Testis (tissue), 3 donors: ENCODE results near the gene OR52A1. TPM values are rescaled to one million over a fixed set of nuclear protein-coding genes. Genes with fewer than 3 reads are reported as not detected.

Experiments used
- DNase-seq: peaks from one replicate; pipeline ENCODE4 v3.0.0-alpha.2; 2019
- H3K27ac ChIP-seq, 2 donors: fragments of 200-600 bp; sonication (generic); one replicate each; pipeline ENCODE4 v1.5.1; 2019
- H3K27me3 ChIP-seq: fragments of 200-600 bp; sonication (generic); one replicate; pipeline ENCODE4 v1.5.1; 2019
- H3K36me3 ChIP-seq: fragments of 200-600 bp; sonication (generic); one replicate; pipeline ENCODE4 v1.5.1; 2017; ENCODE audit warnings: low read depth; ENCODE audit errors: missing control alignments
- H3K4me1 ChIP-seq: fragments of 200-600 bp; sonication (generic); one replicate; pipeline ENCODE4 v1.5.1; 2019
- H3K4me3 ChIP-seq, 2 donors: fragments of 200-600 bp; sonication (generic); one replicate each; pipeline ENCODE4 v1.5.1; 2017 to 2019
- H3K9me3 ChIP-seq: fragments of 200-600 bp; sonication (generic); one replicate; pipeline ENCODE4 v1.5.1; 2017
- POLR2A ChIP-seq: fragments of 450-650 bp; IDR thresholded peaks from one replicate; pipeline ENCODE4 v1.6.1; 2017; ENCODE audit warnings: antibody characterized with exemption, mild to moderate bottlenecking, moderate library complexity
- WGBS, 2 donors: methylation state at CpG; one replicate each; pipeline ENCODE4 v1.1.5; 2018; 5-methylcytosine and 5-hydroxymethylcytosine counted together
- intact Hi-C: fragments of 100-400 bp; cut with DNase I; formaldehyde crosslinking; loops from one replicate; pipeline ENCODE4 v1.15.1; 2023; ENCODE audit warnings: low total_unique reads
- polyA plus RNA-seq: library from polyadenylated mRNA; stranded (reverse); fragments of 350-450 nt; fragmentation: Illumina TruSeq; extraction: RNeasy Lipid Tissue Mini Kit (QIAGEN cat#74804); gene quantifications from one replicate; pipeline ENCODE4 v1.2.3, GENCODE V29; 2014; ENCODE audit warnings: low read depth, low replicate concordance; ENCODE audit not compliant: insufficient read depth
- total RNA-seq, 2 donors: library from RNA; depleted of rRNA; stranded (reverse); fragments of >200 nt; gene quantifications; one replicate each; pipeline ENCODE4 v1.2.3, GENCODE V29; 2016
- TF ChIP-seq, protein P1 (sequence below), 3 experiments: fragments of 450-650 bp in 2 of 3; fragments of 200-600 bp in 1 of 3; sonication (generic) in 1 of 3; IDR thresholded peaks; one replicate each; pipeline ENCODE4 v1.5.1; 2016 to 2019; ENCODE audit warnings: antibody characterized with exemption in 3 of 3, mild to moderate bottlenecking in 2 of 3, moderate library complexity in 1 of 3

OR52A1 gene
- total and polyA plus RNA-seq, 3 donors from 2014 or later, result 0.19 to 0.47 TPM; not detected in 1

DNA sequence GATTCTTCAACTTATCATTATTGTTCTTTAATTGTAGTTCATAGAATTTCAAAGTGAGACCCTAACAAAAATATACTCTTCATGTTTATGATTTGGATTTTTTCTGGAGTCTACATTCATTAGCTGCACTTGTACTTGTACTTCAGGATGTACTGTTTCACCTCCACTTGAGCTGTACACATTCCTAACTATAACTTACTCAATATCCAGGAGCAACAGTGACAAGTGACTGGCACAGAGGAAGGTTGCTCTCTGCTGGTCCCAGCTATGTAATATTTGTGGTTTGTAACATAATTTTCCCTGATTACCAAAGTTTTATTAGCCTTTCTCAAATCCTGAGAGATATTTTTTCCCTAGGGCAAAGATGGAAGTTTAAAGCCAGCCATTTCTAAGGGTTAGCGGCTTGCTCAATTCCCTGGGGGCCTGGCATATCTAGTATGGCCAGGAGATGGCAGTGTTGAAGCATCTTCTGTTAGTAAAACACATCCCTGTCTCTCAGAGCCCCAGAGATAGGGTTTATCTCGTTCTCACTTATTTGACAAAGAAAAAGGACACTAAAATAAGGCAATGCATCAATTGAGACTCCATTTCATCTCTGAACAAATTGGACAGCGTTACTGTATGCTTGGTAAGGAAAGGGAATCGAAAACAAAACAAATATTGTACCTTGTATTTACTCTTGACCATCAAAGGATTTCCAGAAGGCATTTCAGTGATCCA, 30.6 kb downstream of the OR52A1 start:
- intact Hi-C loops, result no loop called here
- no peak for TF ChIP-seq POLR2A
- TF ChIP-seq, protein P1, sequence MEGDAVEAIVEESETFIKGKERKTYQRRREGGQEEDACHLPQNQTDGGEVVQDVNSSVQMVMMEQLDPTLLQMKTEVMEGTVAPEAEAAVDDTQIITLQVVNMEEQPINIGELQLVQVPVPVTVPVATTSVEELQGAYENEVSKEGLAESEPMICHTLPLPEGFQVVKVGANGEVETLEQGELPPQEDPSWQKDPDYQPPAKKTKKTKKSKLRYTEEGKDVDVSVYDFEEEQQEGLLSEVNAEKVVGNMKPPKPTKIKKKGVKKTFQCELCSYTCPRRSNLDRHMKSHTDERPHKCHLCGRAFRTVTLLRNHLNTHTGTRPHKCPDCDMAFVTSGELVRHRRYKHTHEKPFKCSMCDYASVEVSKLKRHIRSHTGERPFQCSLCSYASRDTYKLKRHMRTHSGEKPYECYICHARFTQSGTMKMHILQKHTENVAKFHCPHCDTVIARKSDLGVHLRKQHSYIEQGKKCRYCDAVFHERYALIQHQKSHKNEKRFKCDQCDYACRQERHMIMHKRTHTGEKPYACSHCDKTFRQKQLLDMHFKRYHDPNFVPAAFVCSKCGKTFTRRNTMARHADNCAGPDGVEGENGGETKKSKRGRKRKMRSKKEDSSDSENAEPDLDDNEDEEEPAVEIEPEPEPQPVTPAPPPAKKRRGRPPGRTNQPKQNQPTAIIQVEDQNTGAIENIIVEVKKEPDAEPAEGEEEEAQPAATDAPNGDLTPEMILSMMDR (IDR thresholded peaks at IDR 0.05), result peak; percentile 44 to 83 (median 58)
- Histone ChIP-seq H3K9me3 (no peaks in the 10 kb centered on the region), H3K4me3 (no peak overlapping the region), H3K4me1 (no peaks in the 10 kb centered on the region), H3K36me3 (no peaks in the 10 kb centered on the region), H3K27ac (no peak overlapping the region), H3K27me3 (no peaks in the 10 kb centered on the region)
- DNase-seq, result peak; percentile 83
- WGBS, 2 donors, result 14 to 24% methylated on average over 4 of the region's 4 CpGs

DNA sequence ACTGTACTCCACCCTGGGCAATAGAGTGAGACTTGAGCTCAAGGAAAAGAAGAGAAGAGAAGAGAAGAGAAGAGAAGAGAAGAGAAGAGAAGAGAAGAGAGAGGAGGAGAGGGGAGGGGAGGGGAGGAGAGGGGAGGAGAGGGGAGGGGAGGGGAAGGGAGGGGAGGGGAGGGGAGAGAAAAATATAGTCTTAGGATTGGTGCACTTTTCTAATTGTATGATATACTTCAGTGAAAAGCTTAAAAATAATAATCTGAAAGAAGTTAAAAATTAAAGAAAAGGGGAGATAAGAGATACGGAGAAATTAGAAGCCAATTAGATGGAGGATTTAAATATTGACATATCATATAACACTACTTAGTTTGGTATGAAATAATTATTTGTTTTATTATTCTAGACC, 35.7 kb downstream of the OR52A1 start:
- intact Hi-C loops, result no loop called here
- no peaks in the 10 kb centered on the region for H3K36me3 ChIP-seq
- WGBS, 2 donors, result 81 to 90% methylated on average over 1 of the region's 1 CpG
- no peak overlapping the region for H3K27ac ChIP-seq
- no peaks in the 10 kb centered on the region for H3K4me1 ChIP-seq
- no peaks in the 10 kb centered on the region for H3K9me3 ChIP-seq
- no peak for DNase-seq
- no peaks in the 10 kb centered on the region for H3K27me3 ChIP-seq
- TF ChIP-seq, protein P1 (IDR thresholded peaks at IDR 0.05), result no peak
- no peak for TF ChIP-seq POLR2A
- no peak overlapping the region for H3K4me3 ChIP-seq

DNA sequence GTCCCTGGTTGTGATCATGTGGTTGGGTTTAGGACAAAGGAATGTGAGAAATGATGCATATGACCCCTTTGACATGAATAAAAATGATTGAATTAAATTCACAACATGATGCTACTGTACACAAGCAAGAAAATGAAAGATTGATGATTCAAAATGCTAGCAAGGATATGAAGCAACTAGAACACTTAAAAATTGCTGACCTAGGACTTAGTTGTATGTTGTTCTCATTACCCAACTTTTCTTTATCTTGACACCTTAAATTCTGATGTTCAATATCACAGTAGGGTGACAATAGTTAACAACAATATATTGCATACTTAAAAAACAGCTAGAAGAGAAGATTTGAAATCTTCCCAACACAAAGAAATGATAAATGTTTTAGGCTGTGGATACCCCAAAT, 37.0 kb downstream of the OR52A1 start:
- Histone ChIP-seq H3K36me3 (no peaks in the 10 kb centered on the region), H3K4me1 (no peaks in the 10 kb centered on the region), H3K27me3 (no peaks in the 10 kb centered on the region), H3K27ac (no peak overlapping the region), H3K4me3 (no peak overlapping the region), H3K9me3 (no peaks in the 10 kb centered on the region)
- DNase-seq, result no peak
- intact Hi-C loops, result no loop called here
- TF ChIP-seq, protein P1 (IDR thresholded peaks at IDR 0.05), result no peak
- no peak for TF ChIP-seq POLR2A

DNA sequence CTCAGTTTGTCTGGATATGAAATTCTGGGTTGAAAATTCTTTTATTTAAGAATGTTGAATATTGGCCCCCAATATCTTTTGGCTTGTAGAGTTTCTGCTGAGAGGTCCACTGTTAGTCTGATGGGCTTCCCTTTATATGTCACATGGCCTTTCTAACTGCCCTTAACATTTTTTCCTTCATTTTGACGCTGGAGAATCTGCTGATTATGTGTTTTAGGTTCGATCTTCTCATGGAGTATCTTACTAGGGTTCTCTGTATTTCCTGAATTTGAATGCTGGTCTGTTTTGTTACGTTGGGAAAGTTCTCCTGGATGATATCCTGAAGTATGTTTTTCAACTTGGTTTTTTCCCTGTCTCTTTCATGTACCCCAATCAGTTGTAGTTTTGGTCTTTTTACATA, 39.2 kb downstream of the OR52A1 start:
- no peak overlapping the region for H3K4me3 ChIP-seq
- H3K9me3 ChIP-seq, result no peaks in the 10 kb centered on the region
- no peaks in the 10 kb centered on the region for H3K27me3 ChIP-seq
- H3K27ac ChIP-seq, result no peak overlapping the region
- no peaks in the 10 kb centered on the region for H3K4me1 ChIP-seq
- DNase-seq, result no peak
- WGBS, 2 donors, result 81 to 91% methylated on average over 3 of the region's 3 CpGs
- intact Hi-C loops, result no loop called here
- no peaks in the 10 kb centered on the region for H3K36me3 ChIP-seq
- TF ChIP-seq, protein P1 (IDR thresholded peaks at IDR 0.05), result no peak
- TF ChIP-seq POLR2A, result no peak

DNA sequence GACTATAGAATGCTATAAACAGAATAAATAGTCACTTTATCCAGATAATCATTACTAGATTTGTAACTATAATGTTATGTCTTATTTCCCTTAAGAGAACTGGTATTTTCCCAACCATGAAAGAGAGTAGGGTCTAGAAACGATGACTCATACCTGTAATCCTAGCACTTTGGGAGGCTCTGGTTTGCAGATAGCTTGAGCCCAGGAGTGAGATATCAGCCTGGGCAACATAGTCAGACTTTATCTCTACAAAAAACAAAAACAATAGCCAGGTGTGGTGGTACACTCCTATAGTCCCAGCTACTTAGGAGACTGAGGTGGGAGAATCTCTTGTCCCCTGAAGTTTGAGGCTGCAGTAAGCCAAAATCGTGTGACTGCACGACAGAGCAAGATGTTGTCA, 47.3 kb downstream of the OR52A1 start:
- intact Hi-C loops, result no loop called here

More for the DNA sequence above, 47.3 kb downstream of the OR52A1 start:
- no peak overlapping the region for H3K4me3 ChIP-seq
- no peaks in the 10 kb centered on the region for H3K27me3 ChIP-seq
- no peak overlapping the region for H3K27ac ChIP-seq
- H3K36me3 ChIP-seq, result no peaks in the 10 kb centered on the region
- TF ChIP-seq, protein P1 (IDR thresholded peaks at IDR 0.05), result no peak
- TF ChIP-seq POLR2A, result no peak
- DNase-seq, result no peak
- no peaks in the 10 kb centered on the region for H3K9me3 ChIP-seq
- 82 to 83% methylated on average over 3 of the region's 3 CpGs for WGBS, 2 donors
- no peaks in the 10 kb centered on the region for H3K4me1 ChIP-seq
